ENCODE measurements around the gene PDRG1.

Gene PDRG1

GRCh38 chr20:31915491-31916280, 36.2 kb downstream of the PDRG1 start:
- no peak overlapping the region for H3K4me3 ChIP-seq (ENCODE audit: low read length)
- no peak for DNase-seq (ENCODE audit: low read depth, low spot score)

- DNase-seq (ENCODE audit: low read depth, low spot score), result no peak
- no peak overlapping the region for H3K4me3 ChIP-seq (ENCODE audit: low read length)
Observed at GRCh38 chr20:31914170-31914569, 37.7 kb downstream of the PDRG1 start.

- no peak for DNase-seq (ENCODE audit: low read depth, low spot score)
- H3K4me3 ChIP-seq (ENCODE audit: low read length), result no peak overlapping the region
Observed at GRCh38 chr20:31913431-31914157, 38.3 kb downstream of the PDRG1 start.

DNA sequence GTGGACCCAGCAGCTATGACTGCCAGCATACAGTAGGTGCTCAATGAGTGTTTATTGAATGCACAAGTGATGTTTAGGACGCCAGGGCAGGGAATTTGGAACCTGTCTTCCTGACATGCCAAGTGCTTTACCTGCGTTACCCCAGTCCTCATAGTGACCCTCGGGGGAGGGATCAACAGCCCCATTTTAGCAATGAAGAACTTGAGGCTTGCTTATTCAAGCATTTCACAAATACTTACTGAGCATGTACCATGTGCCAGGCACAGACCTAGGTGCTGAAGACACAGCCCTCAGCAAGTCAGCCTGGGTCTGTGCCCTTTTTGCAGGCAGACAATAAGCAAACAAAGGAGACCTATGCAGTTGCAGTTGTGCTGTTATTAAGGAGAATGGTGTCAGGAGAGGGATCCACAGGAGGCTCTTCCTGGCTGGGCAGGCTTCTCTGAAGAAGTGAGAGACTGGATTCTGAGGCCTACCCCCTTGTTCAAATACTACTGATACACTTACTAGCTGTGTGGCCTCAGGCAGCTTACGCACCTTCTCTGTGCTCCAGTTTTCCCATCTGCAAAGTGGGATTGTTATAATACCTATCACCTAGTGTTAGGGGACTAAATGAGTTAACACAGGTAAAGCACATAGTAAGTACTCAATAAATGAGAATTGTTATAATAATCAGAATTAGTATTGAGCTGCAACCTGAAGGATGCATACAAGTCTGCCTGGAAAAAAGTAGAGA, 41.6 kb downstream of the PDRG1 start:
- H3K4me3 ChIP-seq (ENCODE audit: low read length), result no peak overlapping the region
- DNase-seq (ENCODE audit: low read depth, low spot score), result no peak

- H3K4me3 ChIP-seq (ENCODE audit: low read length), result no peak overlapping the region
- no peak for DNase-seq (ENCODE audit: low read depth, low spot score)
Observed at GRCh38 chr20:31909253-31910070, 42.4 kb downstream of the PDRG1 start.

DNA sequence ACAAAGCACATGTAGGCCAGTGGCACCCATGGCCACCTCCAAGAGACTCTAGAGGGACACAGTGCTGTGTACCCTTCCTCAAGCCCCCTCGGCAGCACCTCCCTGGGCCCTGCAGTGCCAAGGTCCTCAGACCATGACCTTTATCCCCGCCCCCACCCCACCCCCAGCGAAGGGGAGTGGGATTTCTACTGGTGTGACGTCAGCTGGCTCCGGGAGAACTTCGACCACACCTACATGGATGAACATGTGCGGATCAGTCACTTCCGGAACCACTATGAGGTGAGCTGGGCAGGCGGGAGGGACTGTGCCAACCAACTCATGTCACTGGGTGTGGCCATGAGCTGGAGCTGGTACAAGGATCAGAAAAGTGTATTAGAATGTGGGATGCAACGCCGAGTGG, 43.4 kb downstream of the PDRG1 start:
- DNase-seq (ENCODE audit: low read depth, low spot score), result no peak
- no peak overlapping the region for H3K4me3 ChIP-seq (ENCODE audit: low read length)

DNA sequence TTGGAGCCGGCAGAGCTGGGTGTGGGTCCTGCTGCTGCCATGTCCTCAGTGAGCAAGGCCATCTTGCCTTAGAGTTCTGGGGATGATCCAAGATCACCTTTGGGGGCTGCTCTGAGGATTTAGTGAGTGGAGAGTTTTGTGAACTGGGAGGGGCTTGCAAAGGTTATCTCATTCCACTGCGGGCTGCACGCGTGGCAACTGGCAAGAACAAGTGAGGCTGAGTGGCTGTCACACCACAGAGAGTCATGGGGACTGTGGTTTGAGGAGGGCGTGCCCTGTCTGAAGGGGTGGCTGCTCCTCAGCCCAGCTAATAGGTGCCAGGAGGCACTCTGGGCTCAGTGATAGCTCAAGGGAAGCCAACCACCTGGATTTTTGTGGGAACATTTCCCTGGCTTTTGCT, 43.8 kb downstream of the PDRG1 start:
- no peak overlapping the region; the same call in 1 of the 2 replicates for H3K4me3 ChIP-seq (ENCODE audit: low read length)
- DNase-seq (ENCODE audit: low read depth, low spot score), result peak; percentile 59

DNA sequence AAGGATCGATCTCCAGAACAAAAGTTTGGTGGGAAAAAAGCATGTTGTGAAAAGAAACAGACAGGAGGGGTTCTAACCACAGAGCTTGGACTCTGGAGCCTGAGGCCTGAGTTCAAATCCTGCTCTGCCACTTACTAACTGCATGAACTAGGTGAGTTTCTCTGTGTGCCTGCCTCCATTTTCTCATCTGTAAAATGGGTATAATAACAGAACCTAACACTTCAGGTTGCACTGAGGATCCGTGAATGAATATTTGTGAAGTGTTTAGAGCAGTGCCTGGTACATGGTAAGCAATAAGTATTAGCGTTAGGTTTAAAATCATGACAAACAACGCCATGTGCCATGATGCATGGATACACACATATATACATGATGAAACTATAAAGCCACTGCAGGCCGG, 44.8 kb downstream of the PDRG1 start:
- no peak for DNase-seq (ENCODE audit: low read depth, low spot score)
- H3K4me3 ChIP-seq (ENCODE audit: low read length), result no peak overlapping the region

DNA sequence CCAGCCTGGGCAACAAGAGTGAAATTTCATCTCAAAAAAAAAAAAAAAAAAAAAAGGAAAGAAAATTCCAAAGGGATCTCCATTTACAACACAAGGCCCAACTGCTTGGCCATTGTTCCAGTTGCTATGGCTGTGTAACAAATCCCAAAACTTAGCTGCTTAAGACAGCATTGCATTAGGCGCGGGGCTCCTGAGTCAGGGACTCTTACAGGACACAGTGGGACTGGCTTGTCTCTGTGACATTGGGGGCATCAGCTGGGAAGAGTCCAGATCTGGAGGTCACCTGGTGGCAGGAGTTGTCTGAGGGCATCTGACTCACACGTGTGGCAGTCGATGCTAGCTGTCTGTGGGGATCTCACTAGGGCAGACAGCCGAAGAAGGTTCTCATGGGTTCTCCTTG, 45.8 kb downstream of the PDRG1 start:
- no peak for DNase-seq (ENCODE audit: low read depth, low spot score)
- H3K4me3 ChIP-seq (ENCODE audit: low read length), result no peak overlapping the region

- no peak for DNase-seq (ENCODE audit: low read depth, low spot score)
- no peak overlapping the region for H3K4me3 ChIP-seq (ENCODE audit: low read length)
Observed at GRCh38 chr20:31903627-31904386, 48.0 kb downstream of the PDRG1 start.

- H3K4me3 ChIP-seq (ENCODE audit: low read length), result no peak overlapping the region
- no peak for DNase-seq (ENCODE audit: low read depth, low spot score)
Observed at GRCh38 chr20:31901615-31902014, 50.2 kb downstream of the PDRG1 start.

- H3K4me3 ChIP-seq (ENCODE audit: low read length), result no peak overlapping the region
- no peak for DNase-seq (ENCODE audit: low read depth, low spot score)
Observed at GRCh38 chr20:31897541-31897940, 54.3 kb downstream of the PDRG1 start.

GRCh38 chr20:31896049-31896448, 55.8 kb downstream of the PDRG1 start:
- no peak overlapping the region for H3K4me3 ChIP-seq (ENCODE audit: low read length)
- DNase-seq (ENCODE audit: low read depth, low spot score), result no peak

- no peak overlapping the region for H3K4me3 ChIP-seq (ENCODE audit: low read length)
- no peak for DNase-seq (ENCODE audit: low read depth, low spot score)
Observed at GRCh38 chr20:31894980-31895675, 56.7 kb downstream of the PDRG1 start.
